ENCODE results near the gene CEL. TPM values are rescaled to one million over a fixed set of nuclear protein-coding genes. Genes with fewer than 3 reads are reported as not detected.
A peak's percentile ranks its signal among the peaks of the same experiment; 100 is the strongest.

CEL gene
- total RNA-seq, 1 experiment from 2014 or later = 1.0 TPM

DNA sequence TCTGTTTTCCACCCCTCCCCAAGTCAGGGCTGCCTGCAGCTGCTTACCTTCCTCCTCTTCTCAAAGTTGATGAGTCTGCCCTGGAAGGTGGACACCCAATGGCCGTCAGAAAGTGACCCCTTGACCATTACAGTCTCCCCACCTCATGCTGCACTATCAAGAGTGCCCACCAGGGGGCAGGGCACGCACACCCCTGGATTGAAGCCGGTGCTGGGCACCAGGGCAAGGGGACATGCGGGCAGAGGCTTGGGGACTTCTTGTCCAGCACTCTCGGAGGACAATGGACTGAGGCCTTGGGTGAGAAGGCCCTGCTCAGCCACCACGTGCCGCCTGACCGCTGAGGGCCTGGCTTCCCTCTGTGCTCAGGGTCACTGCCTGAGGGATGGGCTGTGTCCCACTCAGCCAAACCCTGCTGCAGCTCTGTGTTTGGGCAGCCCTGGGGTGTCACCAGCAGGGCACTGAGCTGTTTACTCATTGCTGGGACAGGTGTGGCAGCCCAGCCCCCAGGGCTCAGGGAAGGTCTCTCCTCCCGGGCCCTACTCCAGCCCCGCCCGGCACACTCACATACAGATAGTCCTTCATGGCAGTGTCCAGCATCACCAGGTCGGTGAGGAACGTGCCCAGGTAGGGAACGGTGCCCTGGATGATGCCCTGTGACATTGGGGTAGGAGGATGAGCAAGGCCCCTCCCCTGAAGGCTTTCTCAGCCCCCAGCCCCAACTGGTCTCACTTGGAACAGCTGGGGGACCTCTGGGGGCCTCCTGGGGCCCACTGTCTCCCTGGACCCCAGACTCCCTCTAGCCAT lies 41.6 kb downstream of the CEL start:
- Histone ChIP-seq H3K27me3 (no peaks in the 10 kb centered on the region), H3K4me3 (no peak overlapping the region), H3K9me3 (peaks cover 3% of the 10 kb centered on the region; the same call in 1 of the 2 replicates), H3K36me3 (peaks cover 68% of the 10 kb centered on the region)
- DNase-seq = peak; percentile 23

DNA sequence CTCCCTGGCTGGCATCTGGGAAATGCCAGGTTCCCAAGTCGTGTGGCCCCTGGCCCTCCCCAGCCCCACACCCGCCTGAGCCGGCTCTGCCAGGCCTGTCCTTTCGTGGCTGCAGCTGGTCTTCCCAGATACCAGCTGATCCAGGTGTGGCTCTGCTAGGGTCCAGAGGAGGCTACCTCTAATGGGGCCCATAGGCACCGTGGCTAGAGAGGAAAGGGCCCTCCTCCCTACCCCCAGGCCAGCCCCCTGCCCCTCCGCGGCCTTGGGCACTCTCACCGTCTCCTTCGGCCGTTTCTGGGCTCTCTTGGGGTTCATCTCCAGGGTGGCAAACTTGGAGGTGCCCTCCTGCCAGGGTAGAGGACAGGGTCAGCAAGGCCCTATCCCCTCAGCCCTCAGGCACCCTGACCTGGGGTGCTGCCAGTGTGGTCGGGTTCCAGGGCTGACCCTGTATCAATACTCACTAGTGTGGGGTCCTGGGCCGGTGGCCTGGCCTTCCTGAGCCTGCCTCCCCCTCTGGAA lies 42.3 kb downstream of the CEL start:
- Histone ChIP-seq H3K9me3 (peaks cover under 1% of the 10 kb centered on the region; the same call in 1 of the 2 replicates), H3K27me3 (no peaks in the 10 kb centered on the region), H3K4me3 (no peak overlapping the region), H3K36me3 (peaks cover 68% of the 10 kb centered on the region)
- DNase-seq = no peak

GRCh38 chr9:133104718-133105460 lies 43.1 kb downstream of the CEL start:
- Histone ChIP-seq H3K36me3 (peaks cover 67% of the 10 kb centered on the region), H3K9me3 (no peaks in the 10 kb centered on the region), H3K4me3 (no peak overlapping the region), H3K27me3 (no peaks in the 10 kb centered on the region)
- no peak for DNase-seq

DNA sequence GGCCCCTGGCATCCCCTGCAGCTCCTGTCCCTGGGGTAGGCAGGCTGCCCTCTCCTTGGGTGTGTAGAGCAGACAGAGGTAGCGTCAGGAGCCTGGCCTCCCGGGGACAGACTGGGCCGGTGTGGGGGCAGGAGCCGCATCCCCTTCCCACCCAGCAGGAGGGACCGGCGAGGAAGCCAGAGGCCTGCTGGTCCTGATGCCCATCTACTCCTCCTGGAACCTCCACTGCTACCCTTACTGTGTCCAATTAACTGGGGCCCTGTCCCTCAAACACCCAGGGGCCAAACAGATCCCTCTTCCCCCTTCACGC lies 43.6 kb downstream of the CEL start:
- H3K9me3 ChIP-seq = no peaks in the 10 kb centered on the region
- no peaks in the 10 kb centered on the region for H3K27me3 ChIP-seq
- H3K4me3 ChIP-seq = no peak overlapping the region
- no peak for DNase-seq
- H3K36me3 ChIP-seq = peaks cover 67% of the 10 kb centered on the region

DNA sequence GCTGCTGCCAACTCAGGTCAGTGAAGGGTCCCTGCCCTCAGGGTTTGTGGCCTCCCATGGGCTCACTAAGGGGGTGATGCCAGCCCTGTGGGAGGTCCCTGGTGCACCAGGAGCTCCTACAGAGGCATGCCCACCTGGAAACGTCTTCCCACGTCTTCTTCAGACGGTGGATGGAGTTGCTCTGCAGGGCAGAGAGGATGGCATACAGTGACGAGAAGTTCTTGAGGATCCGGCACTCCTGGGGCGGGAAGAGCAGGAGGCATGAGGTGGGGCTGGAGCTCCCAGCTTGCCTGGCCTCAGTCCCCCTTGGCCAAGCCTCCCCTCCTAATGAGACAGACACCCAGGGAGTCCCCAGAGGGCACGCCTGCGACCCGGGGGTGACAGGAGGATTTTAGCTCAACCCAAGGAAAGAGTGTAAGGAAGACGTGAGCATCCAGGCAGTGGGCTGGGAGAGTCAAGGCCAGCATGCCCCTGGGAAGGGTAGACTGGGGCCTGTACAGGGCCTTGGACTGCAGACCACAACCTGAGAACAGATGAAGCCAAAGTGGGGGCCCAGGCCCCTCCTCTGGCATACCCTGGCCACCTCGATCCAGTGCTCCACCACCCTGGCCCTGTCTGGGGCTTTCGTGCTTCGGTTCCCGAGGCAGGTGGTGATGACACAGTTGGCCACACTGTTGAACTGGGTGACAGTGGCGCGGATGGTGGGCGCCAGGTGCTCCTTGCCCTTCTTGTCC lies 44.9 kb downstream of the CEL start:
- Histone ChIP-seq H3K27me3 (no peaks in the 10 kb centered on the region), H3K36me3 (peaks cover 63% of the 10 kb centered on the region), H3K4me3 (no peak overlapping the region), H3K9me3 (no peaks in the 10 kb centered on the region)
- no peak for DNase-seq

DNA sequence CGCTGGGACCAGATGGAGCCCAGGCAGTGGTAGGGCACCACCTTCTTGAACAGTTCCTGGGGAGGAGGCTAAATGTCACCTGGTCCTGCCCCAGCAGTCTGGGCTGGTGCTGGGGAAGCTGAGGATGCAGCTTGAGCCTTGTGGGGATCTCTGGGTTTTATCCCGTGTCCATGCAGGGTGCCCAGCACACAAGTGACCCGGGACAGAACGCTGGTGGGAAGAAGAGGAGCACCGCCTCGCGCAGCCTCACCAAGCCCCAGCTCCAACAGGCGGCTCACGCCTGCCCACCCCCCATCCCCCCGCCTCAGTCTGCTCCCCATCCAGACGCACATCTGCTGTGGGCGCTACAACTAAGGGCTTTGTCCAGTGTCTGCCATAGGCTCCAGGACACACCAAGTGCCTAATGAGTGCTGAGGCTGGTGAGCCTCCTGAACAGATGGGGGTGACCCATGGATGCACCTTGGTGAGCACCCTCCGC lies 45.5 kb downstream of the CEL start:
- H3K36me3 ChIP-seq = peaks cover 57% of the 10 kb centered on the region
- no peaks in the 10 kb centered on the region for H3K9me3 ChIP-seq
- no peaks in the 10 kb centered on the region for H3K27me3 ChIP-seq
- DNase-seq = no peak
- no peak overlapping the region for H3K4me3 ChIP-seq

DNA sequence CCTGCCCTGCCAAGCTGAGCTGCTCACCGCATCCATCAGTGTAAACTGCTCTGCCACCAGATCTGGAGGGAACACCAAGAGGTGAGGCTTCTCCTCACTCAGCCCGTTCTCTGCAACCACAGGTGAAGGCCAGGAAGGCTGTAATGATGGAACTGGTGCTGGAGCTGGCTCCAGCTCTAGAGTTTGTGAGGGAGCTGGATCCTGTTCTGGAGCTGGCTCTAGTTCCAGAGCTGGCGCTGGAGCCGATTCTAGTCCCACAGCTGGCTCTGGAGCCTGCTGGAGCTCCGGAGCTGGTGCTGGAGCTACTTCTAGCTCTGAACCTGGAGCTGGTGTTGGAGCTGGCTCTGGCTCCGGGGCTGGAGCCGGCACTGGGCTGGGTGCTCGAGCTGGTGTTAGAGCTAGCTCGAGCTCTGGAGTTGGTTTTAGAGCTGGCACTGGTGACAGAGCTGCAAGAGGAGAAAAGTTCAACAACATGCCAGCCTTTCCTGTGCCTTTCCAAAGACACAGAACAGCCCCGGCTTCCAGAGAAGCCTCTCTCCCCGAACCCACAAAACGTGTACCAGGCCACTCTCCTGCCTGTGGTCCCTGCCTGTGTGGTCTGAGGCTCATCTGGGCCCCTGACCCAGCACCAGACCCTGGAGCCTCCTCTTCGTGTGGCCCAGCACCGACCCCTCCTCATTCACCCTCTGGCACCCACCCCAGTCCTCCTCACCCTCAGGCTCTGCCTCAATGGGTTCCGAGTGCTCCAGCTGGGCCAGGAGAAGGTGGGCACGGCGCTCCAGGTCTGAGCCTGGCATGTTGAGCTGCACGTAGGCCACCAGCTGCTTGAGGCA lies 46.4 kb downstream of the CEL start:
- no peaks in the 10 kb centered on the region for H3K9me3 ChIP-seq
- DNase-seq = no peak

GRCh38 chr9:133108794-133109641 lies 47.2 kb downstream of the CEL start:
- Histone ChIP-seq H3K27me3 (no peaks in the 10 kb centered on the region), H3K9me3 (no peaks in the 10 kb centered on the region), H3K4me3 (no peak overlapping the region), H3K36me3 (peaks cover 44% of the 10 kb centered on the region)
- DNase-seq = no peak

More for the DNA sequence above, 46.4 kb downstream of the CEL start:
- no peak overlapping the region for H3K4me3 ChIP-seq
- H3K36me3 ChIP-seq = peaks cover 48% of the 10 kb centered on the region
- H3K27me3 ChIP-seq = no peaks in the 10 kb centered on the region

- no peaks in the 10 kb centered on the region for H3K9me3 ChIP-seq
- DNase-seq = no peak
- peaks cover 47% of the 10 kb centered on the region for H3K36me3 ChIP-seq
- H3K27me3 ChIP-seq = no peaks in the 10 kb centered on the region
- no peak overlapping the region for H3K4me3 ChIP-seq
Measured at GRCh38 chr9:133109931-133110650, 48.3 kb downstream of the CEL start.

- DNase-seq = no peak
Measured at GRCh38 chr9:133111808-133112662, 50.3 kb downstream of the CEL start.

GRCh38 chr9:133112663-133113026 lies 50.9 kb downstream of the CEL start:
- H3K9me3 ChIP-seq = no peaks in the 10 kb centered on the region
- H3K27me3 ChIP-seq = no peaks in the 10 kb centered on the region
- peaks cover 35% of the 10 kb centered on the region for H3K36me3 ChIP-seq
- no peak for DNase-seq
- no peak overlapping the region for H3K4me3 ChIP-seq

More at GRCh38 chr9:133111808-133112662, 50.3 kb downstream of the CEL start:
- Histone ChIP-seq H3K36me3 (peaks cover 37% of the 10 kb centered on the region), H3K9me3 (no peaks in the 10 kb centered on the region), H3K27me3 (no peaks in the 10 kb centered on the region), H3K4me3 (no peak overlapping the region)

GRCh38 chr9:133113163-133113948 lies 51.6 kb downstream of the CEL start:
- Histone ChIP-seq H3K27me3 (no peaks in the 10 kb centered on the region), H3K36me3 (peaks cover 32% of the 10 kb centered on the region), H3K4me3 (no peak overlapping the region), H3K9me3 (no peaks in the 10 kb centered on the region)
- no peak for DNase-seq
